SW 1271 (cell line): ENCODE results near the gene DLG2.

Source experiments
- DNase-seq, 2 experiments: peaks; one replicate each; lab custom pipeline; 2025; lab: John Stamatoyannopoulos, UW

DLG2 gene

GRCh38 chr11:83681906-83682610 lies 1945.1 kb downstream of the DLG2 start:
- DNase-seq = no peak

DNA sequence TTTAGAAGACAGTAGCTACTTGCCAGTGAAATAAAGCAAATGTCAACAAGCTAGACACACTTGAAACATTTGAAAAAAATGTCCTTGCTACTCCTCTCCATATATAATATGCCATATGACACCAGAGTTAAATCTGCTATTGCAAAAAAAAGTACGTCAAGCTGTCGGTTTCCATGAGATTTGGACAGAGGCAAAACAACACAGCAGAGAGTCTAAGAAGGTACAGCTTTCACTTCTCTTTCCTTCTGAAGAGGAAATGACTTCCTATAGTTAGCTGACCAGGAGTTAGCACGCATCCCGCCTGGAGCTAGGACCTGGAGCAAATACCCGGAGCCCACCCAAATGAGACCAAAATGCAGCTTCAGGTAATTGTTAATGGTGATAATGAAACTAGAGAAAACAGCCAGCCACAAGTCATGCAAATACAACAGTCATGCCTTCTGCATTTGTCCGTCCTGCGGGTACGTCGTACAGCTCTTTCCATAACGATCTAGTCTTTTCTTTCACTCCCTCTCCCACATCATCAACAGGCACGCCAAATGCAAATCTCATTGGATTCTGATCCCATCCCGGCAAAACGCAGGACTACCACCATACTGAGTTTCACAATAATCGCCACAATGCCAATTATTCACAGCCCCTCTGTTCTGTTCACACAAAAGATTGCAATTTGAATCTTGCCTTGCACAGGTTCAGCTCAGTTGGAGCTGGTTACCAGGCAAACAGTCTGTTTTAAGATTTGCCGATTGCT lies 1945.9 kb downstream of the DLG2 start:
- no peak for DNase-seq

GRCh38 chr11:83680321-83680720 lies 1946.8 kb downstream of the DLG2 start:
- no peak for DNase-seq

DNA sequence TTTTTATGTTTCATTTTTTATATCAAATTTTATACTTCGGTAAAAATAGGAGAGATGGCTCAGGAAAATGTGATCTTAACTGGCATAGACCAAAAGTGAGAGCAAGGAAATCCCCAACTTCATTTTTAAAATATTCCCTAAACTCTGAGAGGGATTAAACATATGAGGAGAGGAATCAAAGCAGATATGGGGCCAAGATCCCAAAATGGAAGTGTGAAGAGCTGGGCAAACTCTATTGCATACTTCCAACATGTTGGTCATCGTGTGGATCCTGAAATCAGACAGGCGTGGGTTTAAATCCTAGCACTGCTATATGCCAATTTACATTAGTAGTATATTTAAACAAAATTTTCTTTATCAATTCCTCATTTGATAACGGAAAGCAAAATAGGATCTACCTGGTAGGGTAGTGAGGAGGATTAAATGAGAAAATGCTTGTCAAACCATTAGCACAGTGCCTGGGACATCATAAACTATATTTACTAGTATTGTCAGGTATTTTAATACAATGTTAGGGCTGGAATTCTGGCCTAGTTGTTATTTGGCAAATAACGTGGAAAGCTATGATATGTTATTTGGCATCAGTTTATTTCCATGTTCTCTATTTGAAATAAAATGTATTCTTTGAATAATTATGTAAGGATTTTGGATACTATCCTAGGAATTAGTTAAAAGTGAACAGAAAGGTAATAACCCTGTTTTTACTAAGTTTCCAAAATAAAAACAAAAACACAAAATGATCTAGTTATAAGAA lies 1948.1 kb downstream of the DLG2 start:
- DNase-seq = no peak

GRCh38 chr11:83677730-83678129 lies 1949.4 kb downstream of the DLG2 start:
- no peak for DNase-seq

DNA sequence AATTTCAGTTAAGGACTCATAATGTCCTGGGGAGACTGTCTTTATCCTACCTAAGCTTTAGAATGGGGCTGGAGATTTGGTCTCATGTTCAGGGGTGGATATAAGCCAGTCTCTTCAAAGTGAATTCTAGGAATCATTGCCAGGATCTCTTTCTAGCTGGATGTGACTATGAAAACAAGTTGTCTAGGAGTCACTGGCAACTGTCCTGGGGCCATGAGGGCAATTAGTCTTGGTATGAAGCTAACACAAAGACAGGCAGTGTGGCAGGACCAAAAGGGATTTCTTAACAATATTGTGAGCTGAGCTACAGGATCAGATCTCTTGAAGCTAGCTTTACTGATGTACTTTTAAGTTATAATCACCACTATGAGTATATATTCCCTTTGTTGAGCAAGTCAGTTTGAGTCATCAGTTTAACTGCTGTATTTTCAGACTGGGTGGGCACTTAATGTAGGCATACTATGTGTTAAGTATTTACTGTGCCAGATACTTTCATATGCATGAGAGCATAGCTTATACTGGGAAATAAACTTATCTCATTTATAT lies 1951.0 kb downstream of the DLG2 start:
- no peak for DNase-seq

DNA sequence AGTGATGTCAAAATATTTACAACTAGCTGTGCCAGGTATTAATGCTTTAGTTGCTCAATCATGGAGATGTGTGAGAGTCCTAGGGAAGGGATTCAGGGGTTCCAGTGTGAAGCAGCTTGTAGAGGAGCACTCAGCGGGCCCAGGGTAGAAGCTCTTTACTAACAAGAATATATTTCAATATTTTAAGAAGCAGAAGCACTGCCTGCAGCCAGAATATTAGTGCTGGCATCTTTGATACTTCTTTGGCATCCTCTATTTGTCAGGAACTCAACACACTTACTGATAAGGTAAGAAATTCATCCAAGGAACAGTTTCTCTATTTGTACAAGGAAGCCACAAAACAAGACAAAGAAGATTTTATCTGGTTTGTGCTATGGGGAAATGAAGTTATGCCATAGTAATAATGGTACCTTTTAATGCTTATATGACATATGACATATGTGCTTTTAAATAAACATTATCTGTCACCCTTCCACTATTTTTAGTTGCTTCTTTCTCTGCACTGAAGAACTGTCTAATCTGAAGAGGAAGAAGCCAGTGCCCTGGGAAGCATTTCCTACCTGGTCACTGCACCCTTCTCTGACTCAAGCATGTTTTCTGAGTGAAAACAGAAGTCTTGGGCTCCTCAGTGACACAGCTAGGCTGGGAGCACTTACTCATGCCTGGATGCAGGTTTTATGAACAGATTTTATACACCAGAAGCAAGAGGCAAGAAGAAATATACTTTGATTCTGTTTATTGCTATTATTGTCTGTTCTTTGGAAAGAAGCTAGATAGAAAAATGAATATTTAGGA lies 1952.8 kb downstream of the DLG2 start:
- DNase-seq = no peak

DNA sequence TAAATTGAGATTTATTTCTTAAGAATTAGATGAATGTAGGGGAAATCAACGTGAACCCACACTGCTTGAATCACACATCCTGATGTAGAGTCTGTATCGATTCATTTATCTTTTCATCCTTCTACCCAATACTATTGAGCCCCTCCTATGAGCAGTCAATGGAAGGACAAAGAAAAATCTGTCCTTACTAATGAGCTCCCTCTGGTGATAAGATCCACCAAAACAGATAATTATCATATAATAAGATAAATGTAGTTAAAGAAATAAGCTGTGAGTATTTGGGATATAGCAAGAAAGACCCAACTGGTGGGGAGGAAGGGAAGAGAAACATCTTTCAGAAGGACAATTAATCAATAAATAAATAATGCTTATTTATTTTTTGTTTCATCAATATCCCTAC lies 1955.9 kb downstream of the DLG2 start:
- peak in 1 of 2 experiments; percentile 28 for DNase-seq

- DNase-seq = no peak
Observed at GRCh38 chr11:83666149-83666548, 1961.0 kb downstream of the DLG2 start.

- DNase-seq = no peak
Observed at GRCh38 chr11:83663988-83664387, 1963.2 kb downstream of the DLG2 start.

- no peak for DNase-seq
Observed at GRCh38 chr11:83663446-83663845, 1963.7 kb downstream of the DLG2 start.

DNA sequence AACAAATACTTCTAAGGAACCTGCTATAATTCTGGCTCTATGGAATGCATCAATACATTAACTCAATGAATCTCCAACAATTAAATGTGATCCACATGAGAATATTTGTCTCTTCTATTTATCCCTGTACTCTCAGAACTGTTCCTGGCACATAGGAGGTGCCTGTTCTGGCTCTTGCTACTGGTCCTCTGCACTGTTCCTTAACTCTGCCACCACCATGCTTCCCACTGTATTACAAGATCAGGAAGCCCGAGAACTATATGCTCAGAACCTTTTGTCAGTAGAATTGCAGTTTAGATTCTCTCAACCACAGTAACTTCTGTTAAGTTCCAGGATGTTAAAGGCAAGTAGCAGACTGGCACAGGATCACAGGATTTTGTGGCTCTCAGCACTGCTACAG lies 1964.7 kb downstream of the DLG2 start:
- no peak for DNase-seq

- DNase-seq = no peak
Observed at GRCh38 chr11:83661491-83662350, 1965.4 kb downstream of the DLG2 start.

GRCh38 chr11:83659466-83659865 lies 1967.7 kb downstream of the DLG2 start:
- no peak for DNase-seq

GRCh38 chr11:83656796-83657330 lies 1970.3 kb downstream of the DLG2 start:
- DNase-seq = no peak

GRCh38 chr11:83655976-83656375 lies 1971.2 kb downstream of the DLG2 start:
- DNase-seq = no peak

DNA sequence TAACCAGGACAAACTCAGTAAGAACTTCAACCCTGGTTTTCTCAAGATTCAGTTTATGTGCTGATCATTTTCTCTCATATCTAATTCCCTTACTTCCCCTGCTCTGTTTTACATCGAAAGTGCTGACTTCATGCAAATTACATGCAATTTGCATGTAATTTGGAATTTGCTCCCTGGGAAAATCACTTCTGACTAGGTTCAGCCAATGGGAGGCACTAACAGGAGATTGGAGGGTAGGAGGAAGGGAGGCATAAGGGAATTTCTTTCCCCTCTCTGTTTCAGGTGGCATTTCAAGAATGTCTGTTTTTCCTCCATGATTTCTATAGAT lies 1977.7 kb downstream of the DLG2 start:
- no peak for DNase-seq

DNA sequence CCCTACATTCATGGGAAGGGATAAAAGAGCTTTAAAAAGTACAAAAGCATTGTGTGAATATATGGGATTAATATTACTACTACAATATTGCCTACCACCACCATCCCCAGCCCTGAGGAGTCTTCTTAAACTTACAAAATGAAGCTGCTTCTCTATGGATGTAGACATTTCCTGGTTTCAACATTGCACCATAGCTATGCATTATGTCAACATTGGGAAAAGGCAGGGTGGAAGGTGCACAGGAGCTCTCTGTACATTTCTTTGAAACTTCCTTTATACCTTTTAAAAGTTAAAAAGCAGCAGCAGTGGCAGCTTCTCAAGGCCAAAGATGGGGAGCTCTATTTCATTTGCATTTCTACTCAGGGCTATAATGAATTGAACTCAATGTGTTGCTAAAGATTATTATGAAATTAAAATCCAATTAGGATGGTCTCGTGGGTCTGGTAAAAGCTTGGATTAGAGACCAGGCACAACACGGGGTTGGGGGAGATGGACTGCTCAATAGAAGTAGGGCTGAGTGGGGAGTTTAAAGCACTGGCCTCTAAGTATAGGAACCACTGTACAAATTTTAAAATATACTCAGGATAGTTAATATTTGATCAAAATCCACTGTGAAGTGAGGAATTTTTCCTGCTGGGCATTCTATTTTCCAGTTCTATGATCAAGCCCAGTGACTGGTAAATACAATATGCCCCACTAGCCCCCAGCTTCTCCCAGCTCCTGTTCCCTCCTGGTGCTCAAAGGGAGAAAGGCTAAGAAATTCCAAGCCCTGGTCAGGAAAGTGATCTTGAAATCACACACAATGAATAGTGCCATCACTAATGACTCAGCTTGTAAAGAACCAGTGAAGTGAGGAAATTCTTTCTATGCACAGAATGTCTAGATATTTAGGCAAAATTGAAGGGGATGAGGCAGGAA lies 1978.3 kb downstream of the DLG2 start:
- DNase-seq = no peak

GRCh38 chr11:83645561-83645960 lies 1981.6 kb downstream of the DLG2 start:
- no peak for DNase-seq

- DNase-seq = no peak
Observed at GRCh38 chr11:83643115-83643514, 1984.0 kb downstream of the DLG2 start.
